Measurements from ENCODE around the gene CORO2B. TPM values are rescaled to one million over a fixed set of nuclear protein-coding genes. Genes with fewer than 3 reads are reported as not detected.

Gene CORO2B
- total RNA-seq, 1 experiment from 2014 or later: 0.59 TPM

GRCh38 chr15:68578175-68578979 lies 416 bp upstream of the CORO2B start:
- H2AFZ ChIP-seq: peak overlapping the region; percentile 76
- no peaks in the 10 kb centered on the region; the same call in 1 of the 2 replicates for H3K4me1 ChIP-seq (replicated peaks; ENCODE audit: insufficient read depth)
- no peaks in the 10 kb centered on the region for H3F3A ChIP-seq (ENCODE audit: insufficient read depth, low read depth)
- peak in 1 of 2 experiments; percentile 50 for DNase-seq
- no peaks in the 10 kb centered on the region for H3K79me2 ChIP-seq (ENCODE audit: low read depth)
- H3K4me3 ChIP-seq: peak overlapping the region; percentile 64
- BruUV-seq (replicated peaks): no TSS peak
- CTCF ChIA-PET: interaction anchor here (0.5 kb wide), 1 partner anchor 273 kb away, joined by 4 read pairs; no protein-coding TSS in a partner anchor
- H3K4me2 ChIP-seq: peak overlapping the region; percentile 78
- no peaks in the 10 kb centered on the region for H3K27me3 ChIP-seq (ENCODE audit: insufficient read depth, low read depth)
- intact Hi-C loops (cut with micrococcal nuclease; ENCODE audit: unreplicated experiment): no loop called here
- H3K9me3 ChIP-seq (ENCODE audit: insufficient read depth, low read depth): no peaks in the 10 kb centered on the region
- no peaks in the 10 kb centered on the region for H4K20me1 ChIP-seq (ENCODE audit: insufficient read depth)
- no peaks in the 10 kb centered on the region for H3K9me2 ChIP-seq (ENCODE audit: insufficient read depth)
- H3K27ac ChIP-seq: 0 out of 2 replicates have a peak overlapping the region, but pooled peaks have one; percentile 16
- no peak for TF ChIP-seq EZH2 (IDR thresholded peaks at IDR 0.05; ENCODE audit: low read depth)
- TF ChIP-seq, protein P1, sequence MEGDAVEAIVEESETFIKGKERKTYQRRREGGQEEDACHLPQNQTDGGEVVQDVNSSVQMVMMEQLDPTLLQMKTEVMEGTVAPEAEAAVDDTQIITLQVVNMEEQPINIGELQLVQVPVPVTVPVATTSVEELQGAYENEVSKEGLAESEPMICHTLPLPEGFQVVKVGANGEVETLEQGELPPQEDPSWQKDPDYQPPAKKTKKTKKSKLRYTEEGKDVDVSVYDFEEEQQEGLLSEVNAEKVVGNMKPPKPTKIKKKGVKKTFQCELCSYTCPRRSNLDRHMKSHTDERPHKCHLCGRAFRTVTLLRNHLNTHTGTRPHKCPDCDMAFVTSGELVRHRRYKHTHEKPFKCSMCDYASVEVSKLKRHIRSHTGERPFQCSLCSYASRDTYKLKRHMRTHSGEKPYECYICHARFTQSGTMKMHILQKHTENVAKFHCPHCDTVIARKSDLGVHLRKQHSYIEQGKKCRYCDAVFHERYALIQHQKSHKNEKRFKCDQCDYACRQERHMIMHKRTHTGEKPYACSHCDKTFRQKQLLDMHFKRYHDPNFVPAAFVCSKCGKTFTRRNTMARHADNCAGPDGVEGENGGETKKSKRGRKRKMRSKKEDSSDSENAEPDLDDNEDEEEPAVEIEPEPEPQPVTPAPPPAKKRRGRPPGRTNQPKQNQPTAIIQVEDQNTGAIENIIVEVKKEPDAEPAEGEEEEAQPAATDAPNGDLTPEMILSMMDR (conservative IDR thresholded peaks at IDR 0.05): 0 out of 2 replicates have a peak, but pooled peaks have one; percentile 2
- POLR2A ChIA-PET (ENCODE audit: unreplicated experiment): interaction anchor here (0.6 kb wide), 1 partner anchor 1019 kb away, joined by 3 read pairs; no protein-coding TSS in a partner anchor
- H3K36me3 ChIP-seq (ENCODE audit: low read depth): no peaks in the 10 kb centered on the region

DNA sequence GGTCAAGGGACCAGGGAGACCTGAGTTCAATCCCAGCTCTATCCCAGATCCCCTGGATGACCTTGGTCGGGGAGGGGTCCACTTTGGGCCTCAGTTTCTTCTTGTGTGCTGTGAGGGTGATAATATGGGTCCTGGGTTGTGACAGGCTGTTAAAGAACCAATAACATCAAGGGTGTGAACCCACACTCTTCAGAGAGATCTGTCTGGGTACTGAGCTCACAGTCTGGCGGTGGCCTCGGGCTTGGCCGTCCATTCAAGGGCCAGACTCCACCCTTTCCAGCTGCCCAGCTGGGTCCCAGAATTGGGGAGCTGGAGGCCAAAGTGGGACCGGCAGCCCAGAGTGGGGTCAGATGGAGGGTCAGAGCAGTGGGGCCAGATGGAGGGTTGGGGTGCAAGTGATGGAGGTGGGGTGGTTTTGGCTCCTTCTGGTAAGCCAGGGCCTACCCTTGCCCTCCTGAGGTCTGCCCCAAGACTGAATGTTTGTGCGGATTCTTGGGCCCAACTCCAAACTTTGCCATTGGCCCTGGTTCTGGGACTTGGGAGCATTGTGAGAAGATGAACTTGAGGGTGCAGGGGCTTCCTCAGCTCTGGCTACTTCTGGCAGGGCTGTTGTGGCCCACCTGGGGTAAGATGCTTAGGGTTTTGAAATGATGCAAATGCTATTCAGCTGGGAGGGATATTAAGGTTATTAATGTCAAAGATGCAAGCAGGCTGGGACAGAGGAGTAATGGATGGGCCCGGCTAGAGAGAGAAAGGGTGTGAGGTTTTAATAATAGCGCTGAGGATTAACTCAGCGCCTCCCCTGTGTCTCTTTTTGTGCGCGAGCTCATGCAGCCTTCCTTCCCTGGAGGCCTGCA lies 1.5 kb downstream of the CORO2B start:
- intact Hi-C loops (cut with micrococcal nuclease; ENCODE audit: unreplicated experiment): no loop called here
- no TSS peak for BruUV-seq (replicated peaks)

GRCh38 chr15:68580883-68581155 lies 2.0 kb downstream of the CORO2B start:
- H2AFZ ChIP-seq: no peak overlapping the region
- TF ChIP-seq, protein P1 (conservative IDR thresholded peaks at IDR 0.05): no peak
- no peak for TF ChIP-seq EZH2 (IDR thresholded peaks at IDR 0.05; ENCODE audit: low read depth)
- H3K4me2 ChIP-seq: no peak overlapping the region
- BruUV-seq (replicated peaks): no TSS peak
- no peak overlapping the region for H3K4me3 ChIP-seq
- peaks cover 11% of the 10 kb centered on the region for H3K4me1 ChIP-seq (replicated peaks; ENCODE audit: insufficient read depth)
- H3K9me2 ChIP-seq (ENCODE audit: insufficient read depth): no peaks in the 10 kb centered on the region
- DNase-seq: no peak
- H3K9me3 ChIP-seq (ENCODE audit: insufficient read depth, low read depth): no peaks in the 10 kb centered on the region
- no peaks in the 10 kb centered on the region for H3K79me2 ChIP-seq (ENCODE audit: low read depth)
- no peaks in the 10 kb centered on the region for H3K36me3 ChIP-seq (ENCODE audit: low read depth)
- POLR2A ChIA-PET (ENCODE audit: unreplicated experiment): no interaction called here
- no peaks in the 10 kb centered on the region for H3F3A ChIP-seq (ENCODE audit: insufficient read depth, low read depth)
- H3K27ac ChIP-seq: no peak overlapping the region
- no peaks in the 10 kb centered on the region for H4K20me1 ChIP-seq (ENCODE audit: insufficient read depth)
- CTCF ChIA-PET: interaction anchor here (1.4 kb wide), 1 partner anchor 93 kb away, joined by 3 read pairs; no protein-coding TSS in a partner anchor
- intact Hi-C loops (cut with micrococcal nuclease; ENCODE audit: unreplicated experiment): no loop called here
- H3K27me3 ChIP-seq (ENCODE audit: insufficient read depth, low read depth): no peaks in the 10 kb centered on the region

More for the DNA sequence above, 1.5 kb downstream of the CORO2B start:
- no peaks in the 10 kb centered on the region for H4K20me1 ChIP-seq (ENCODE audit: insufficient read depth)
- CTCF ChIA-PET: interaction anchor here (1.4 kb wide), 1 partner anchor 94 kb away, joined by 3 read pairs; no protein-coding TSS in a partner anchor
- DNase-seq: no peak
- no peaks in the 10 kb centered on the region for H3K27me3 ChIP-seq (ENCODE audit: insufficient read depth, low read depth)
- POLR2A ChIA-PET (ENCODE audit: unreplicated experiment): interaction anchor here (0.6 kb wide), 1 partner anchor 827 kb away, joined by 3 read pairs; no protein-coding TSS in a partner anchor
- H3K27ac ChIP-seq: no peak overlapping the region
- H3K36me3 ChIP-seq (ENCODE audit: low read depth): no peaks in the 10 kb centered on the region
- H3K4me2 ChIP-seq: peak overlapping the region; percentile 69
- H2AFZ ChIP-seq: no peak overlapping the region
- H3K79me2 ChIP-seq (ENCODE audit: low read depth): no peaks in the 10 kb centered on the region
- H3K4me3 ChIP-seq: peak overlapping the region; percentile 55; the same call in 1 of the 2 replicates
- TF ChIP-seq, protein P1 (conservative IDR thresholded peaks at IDR 0.05): no peak
- TF ChIP-seq EZH2 (IDR thresholded peaks at IDR 0.05; ENCODE audit: low read depth): no peak
- no peaks in the 10 kb centered on the region for H3F3A ChIP-seq (ENCODE audit: insufficient read depth, low read depth)
- H3K9me3 ChIP-seq (ENCODE audit: insufficient read depth, low read depth): no peaks in the 10 kb centered on the region
- peaks cover 5% of the 10 kb centered on the region for H3K4me1 ChIP-seq (replicated peaks; ENCODE audit: insufficient read depth)
- H3K9me2 ChIP-seq (ENCODE audit: insufficient read depth): no peaks in the 10 kb centered on the region

Measured in PC-9 (cell line).